Central memory CD8-positive, alpha-beta T cell (primary cell): ENCODE results near the gene CCDC12.

ENCODE experiments used
- ATAC-seq: fragments of 150-1000 bp; cut with Tn5 transposase; replicated peaks from 2 replicates; pipeline ENCODE4 v1.10.0; 2022; ENCODE audit warnings: mild to moderate bottlenecking, moderate FRiP score, moderate number of reproducible peaks; ENCODE audit not compliant: poor library complexity, severe bottlenecking; ENCODE audit errors: extremely low read depth
- DNase-seq, 2 donors: peaks; one replicate each; pipeline ENCODE4 v3.0.0; 2021; ENCODE audit warnings: low spot score in 2 of 2
- H3K27ac Mint-ChIP-seq: one replicate; pipeline ENCODE4 v1.8.0; 2022; ENCODE audit warnings: low read depth, mild to moderate bottlenecking, moderate library complexity, mixed read lengths
- H3K27me3 Mint-ChIP-seq: one replicate; pipeline ENCODE4 v1.8.0; 2022; ENCODE audit warnings: mixed read lengths
- H3K36me3 Mint-ChIP-seq: one replicate; pipeline ENCODE4 v1.8.0; 2022; ENCODE audit warnings: mild to moderate bottlenecking, moderate library complexity, mixed read lengths; ENCODE audit not compliant: insufficient read depth
- H3K4me1 Mint-ChIP-seq: one replicate; pipeline ENCODE4 v1.8.0; 2022; ENCODE audit warnings: mixed read lengths
- H3K4me3 Mint-ChIP-seq: one replicate; pipeline ENCODE4 v1.8.0; 2022; ENCODE audit warnings: mild to moderate bottlenecking, moderate library complexity, mixed read lengths
- H3K9me3 Mint-ChIP-seq: one replicate; pipeline ENCODE4 v1.8.0; 2022; ENCODE audit warnings: mixed read lengths

CCDC12 gene

DNA sequence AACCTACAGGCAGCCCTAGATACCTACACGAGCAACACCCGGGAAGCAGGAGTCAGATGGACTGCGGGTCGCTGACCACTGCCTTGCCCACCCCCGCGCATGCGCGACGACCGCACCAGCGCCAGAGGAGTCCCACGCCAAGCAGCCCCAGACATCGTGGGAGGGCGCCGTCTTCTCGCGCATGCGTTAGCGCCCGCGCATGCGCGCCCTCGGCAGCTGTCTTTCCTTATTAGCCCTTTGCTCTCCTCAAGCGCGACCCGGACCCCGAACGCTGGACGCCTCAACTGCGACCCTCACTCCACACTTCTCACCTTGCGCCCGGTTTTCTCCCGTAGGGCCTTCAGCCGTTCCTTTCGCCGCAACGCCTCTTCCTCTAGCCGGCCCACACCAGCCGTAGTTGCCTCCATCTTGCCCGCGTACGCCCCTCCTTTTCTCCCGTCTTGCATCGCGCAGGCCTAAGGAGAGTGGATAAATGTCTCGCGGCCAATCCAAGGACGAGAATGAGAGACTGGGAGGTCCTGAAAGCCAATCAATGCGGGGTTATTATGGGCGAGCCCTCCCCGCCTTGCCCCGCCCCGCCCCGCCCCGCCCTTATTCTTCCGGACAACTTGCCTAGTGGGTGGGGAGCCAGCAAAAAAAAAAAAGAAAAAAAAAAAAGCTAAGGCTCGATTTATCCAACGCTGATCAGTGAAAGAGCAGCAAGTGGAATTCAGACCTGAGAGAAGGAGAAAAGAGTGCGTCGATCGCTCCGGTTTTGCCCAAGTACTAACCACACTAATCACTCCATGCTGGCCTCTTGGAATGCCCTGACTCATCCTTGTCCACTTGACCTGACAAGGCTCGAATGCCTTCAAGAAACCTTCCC, at the start of gene CCDC12:
CCDC12 (minus strand) TSS at position 420 of the 865 bp plus-strand sequence; CDS start at position 407, 13 bp downstream.
- Mint-ChIP-seq H3K4me3 (peak within 1 kb of the TSS; percentile 89), H3K36me3 (peaks cover 30% of the 10 kb centered on the region), H3K9me3 (no peaks in the 10 kb centered on the region), H3K27me3 (no peaks in the 10 kb centered on the region), H3K4me1 (peaks cover 61% of the 10 kb centered on the region), H3K27ac (peak within 1 kb of the TSS; percentile 97)
- ATAC-seq, result peak; percentile 79
- peak; percentile 78 to 92 for DNase-seq

DNA sequence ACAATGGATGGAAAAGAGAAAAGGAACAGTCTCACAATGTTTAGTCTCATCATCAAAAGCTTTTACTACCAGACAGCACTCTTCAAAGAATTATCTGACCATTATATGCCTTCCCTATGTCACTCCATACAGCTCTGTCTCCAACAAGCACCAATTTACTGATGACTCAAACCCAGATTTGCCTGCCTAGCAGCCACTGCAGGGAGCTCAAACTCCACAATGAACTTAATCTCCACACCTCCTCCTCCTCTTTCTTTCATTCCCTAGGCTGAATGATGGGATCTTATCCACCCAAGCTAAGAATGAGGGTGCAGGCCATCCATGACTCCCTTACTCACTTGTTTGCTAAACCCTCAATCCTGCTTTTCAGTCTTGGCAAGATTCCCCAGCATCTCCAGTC, 48.4 kb upstream of the CCDC12 start:
- H3K27ac Mint-ChIP-seq, result peak overlapping the region; percentile 3
- no peaks in the 10 kb centered on the region for H3K9me3 Mint-ChIP-seq
- H3K27me3 Mint-ChIP-seq, result no peaks in the 10 kb centered on the region
- DNase-seq, result no peak
- peaks cover 18% of the 10 kb centered on the region for H3K36me3 Mint-ChIP-seq
- no peak for ATAC-seq
- peaks cover 28% of the 10 kb centered on the region for H3K4me1 Mint-ChIP-seq
- H3K4me3 Mint-ChIP-seq, result no peak overlapping the region

DNA sequence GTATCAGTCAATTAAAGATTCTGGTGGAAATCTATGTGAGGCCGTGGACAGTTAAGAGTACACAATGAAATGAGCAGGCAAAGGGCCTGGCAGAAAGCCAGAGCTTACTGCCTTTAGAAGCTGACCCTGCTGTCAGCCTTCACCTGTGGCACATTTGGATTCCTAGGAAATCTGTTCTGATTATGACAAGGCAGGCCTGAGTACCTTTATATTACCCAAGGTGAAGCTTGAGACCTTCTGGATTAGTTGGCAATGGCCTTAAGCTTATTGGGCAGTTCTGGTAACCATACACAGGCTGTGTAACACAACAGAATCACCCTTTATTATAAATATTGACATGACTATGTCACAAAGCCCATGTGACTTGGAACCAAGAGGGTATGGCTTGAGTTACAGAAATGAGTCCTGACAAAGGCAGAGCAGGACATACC, 46.1 kb upstream of the CCDC12 start:
- H3K27me3 Mint-ChIP-seq, result no peaks in the 10 kb centered on the region
- DNase-seq (no peak), ATAC-seq (no peak)
- no peaks in the 10 kb centered on the region for H3K9me3 Mint-ChIP-seq
- no peak overlapping the region for H3K27ac Mint-ChIP-seq
- H3K4me3 Mint-ChIP-seq, result no peak overlapping the region
- peaks cover 49% of the 10 kb centered on the region for H3K4me1 Mint-ChIP-seq
- H3K36me3 Mint-ChIP-seq, result peaks cover 7% of the 10 kb centered on the region

DNA sequence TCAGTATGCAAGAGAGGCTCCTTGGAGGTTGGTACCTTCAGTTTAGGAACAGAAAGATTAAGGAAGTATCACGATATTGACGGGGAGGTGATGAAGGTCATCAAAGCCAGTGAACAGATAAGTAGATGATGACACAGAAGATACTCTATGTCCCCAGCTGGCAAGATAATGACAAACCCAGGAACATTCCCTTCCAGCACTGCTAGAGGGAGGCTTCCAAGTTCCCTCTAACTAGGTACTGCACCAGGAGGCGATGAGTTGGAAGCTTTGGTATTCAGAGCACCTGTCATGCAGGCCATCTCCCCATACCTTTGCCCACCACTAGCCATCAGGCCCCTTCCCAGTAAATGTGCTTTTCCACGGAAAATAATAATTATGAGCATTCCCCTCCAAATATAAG, 43.8 kb upstream of the CCDC12 start:
- no peak for ATAC-seq
- no peaks in the 10 kb centered on the region for H3K27me3 Mint-ChIP-seq
- peaks cover 53% of the 10 kb centered on the region for H3K4me1 Mint-ChIP-seq

DNA sequence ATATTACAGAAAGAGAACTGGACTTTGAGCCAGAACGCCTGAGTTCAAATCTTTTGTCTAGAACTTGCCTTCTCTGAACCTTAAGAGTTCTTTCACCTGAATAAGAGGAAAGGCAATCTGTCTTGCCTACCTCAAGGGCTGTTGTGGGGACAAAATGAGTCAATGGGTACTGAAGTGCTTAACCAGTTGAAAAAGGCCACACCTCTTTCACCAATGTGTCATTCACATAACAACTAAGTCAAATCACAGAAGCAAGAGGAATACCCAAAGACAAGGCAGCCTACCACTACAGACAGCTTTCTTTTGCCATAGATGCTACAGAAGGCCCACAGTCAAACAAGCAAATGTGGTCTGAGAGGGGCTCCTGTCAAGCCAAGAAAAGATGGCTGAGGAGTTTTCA, 42.7 kb upstream of the CCDC12 start:
- Mint-ChIP-seq H3K27ac (peak overlapping the region; percentile 73), H3K4me3 (no peak overlapping the region), H3K9me3 (no peaks in the 10 kb centered on the region), H3K27me3 (no peaks in the 10 kb centered on the region), H3K36me3 (peaks cover 22% of the 10 kb centered on the region), H3K4me1 (peaks cover 46% of the 10 kb centered on the region)
- ATAC-seq (no peak), DNase-seq (no peak)

More for the DNA sequence above, 43.8 kb upstream of the CCDC12 start:
- H3K4me3 Mint-ChIP-seq, result no peak overlapping the region
- no peaks in the 10 kb centered on the region for H3K9me3 Mint-ChIP-seq
- no peak for DNase-seq
- H3K36me3 Mint-ChIP-seq, result peaks cover 21% of the 10 kb centered on the region
- H3K27ac Mint-ChIP-seq, result peak overlapping the region; percentile 80

DNA sequence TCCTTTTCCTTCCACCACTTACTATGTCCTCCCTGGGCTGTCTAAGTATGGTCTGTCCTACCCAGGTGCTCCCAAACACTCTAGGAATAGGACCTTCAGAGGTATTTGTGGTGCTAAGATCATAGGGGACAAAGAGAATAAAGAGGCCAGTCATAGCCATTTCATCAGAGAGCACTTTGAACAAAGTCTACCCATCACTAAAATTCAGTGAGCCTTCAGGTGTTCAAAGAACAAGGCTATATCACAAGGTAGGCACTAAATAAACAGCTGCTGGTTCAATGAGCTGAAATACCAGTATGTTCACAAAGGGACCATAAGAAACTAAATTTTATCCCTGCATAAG, 41.7 kb upstream of the CCDC12 start:
- no peak for DNase-seq
- peaks cover 46% of the 10 kb centered on the region for H3K4me1 Mint-ChIP-seq
- H3K36me3 Mint-ChIP-seq, result peaks cover 28% of the 10 kb centered on the region
- no peaks in the 10 kb centered on the region for H3K27me3 Mint-ChIP-seq
- no peak for ATAC-seq
- no peak overlapping the region for H3K4me3 Mint-ChIP-seq
- no peaks in the 10 kb centered on the region for H3K9me3 Mint-ChIP-seq
- H3K27ac Mint-ChIP-seq, result peak overlapping the region; percentile 73

DNA sequence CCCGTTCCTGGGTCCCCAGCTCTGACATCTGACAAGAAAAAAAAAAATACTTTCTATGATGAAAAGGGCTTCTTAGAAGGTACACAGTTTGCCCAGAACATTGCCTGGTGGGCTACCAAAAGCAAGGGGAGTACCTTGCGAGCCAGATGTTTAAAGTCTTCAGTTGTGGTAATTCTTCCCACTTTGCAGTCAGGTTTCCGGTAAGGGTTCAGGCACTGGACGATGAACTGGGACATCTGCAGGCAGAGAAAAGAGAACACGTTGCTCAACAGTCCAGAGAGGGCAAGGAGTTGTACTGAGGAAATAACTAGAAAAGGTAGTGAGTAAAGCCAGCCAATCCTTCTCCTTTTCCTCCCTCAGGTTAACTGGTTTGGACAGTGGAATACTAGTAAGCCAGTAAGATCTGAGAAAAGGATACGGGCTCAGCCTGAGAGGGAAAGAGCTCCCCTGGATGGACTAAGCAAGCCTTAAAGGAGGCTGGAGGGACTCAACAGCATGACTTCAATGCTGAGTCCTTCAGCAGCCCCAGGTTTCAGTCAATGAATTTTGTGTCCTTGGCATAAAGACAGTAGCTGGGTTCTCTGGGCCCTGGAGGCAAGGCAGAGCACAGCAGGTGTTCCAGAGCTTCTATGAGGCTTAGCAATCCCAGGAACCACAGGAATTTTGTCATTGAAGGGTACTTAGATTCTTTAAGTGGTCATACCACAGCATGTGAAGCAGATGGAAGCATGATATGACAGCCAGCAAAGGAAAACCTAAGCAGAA, 41.1 kb upstream of the CCDC12 start:
- peaks cover 46% of the 10 kb centered on the region for H3K4me1 Mint-ChIP-seq
- DNase-seq, result no peak
- ATAC-seq, result no peak
- no peak overlapping the region for H3K4me3 Mint-ChIP-seq
- H3K27me3 Mint-ChIP-seq, result no peaks in the 10 kb centered on the region
- H3K27ac Mint-ChIP-seq, result peak overlapping the region; percentile 73
- peaks cover 30% of the 10 kb centered on the region for H3K36me3 Mint-ChIP-seq
- H3K9me3 Mint-ChIP-seq, result no peaks in the 10 kb centered on the region

DNA sequence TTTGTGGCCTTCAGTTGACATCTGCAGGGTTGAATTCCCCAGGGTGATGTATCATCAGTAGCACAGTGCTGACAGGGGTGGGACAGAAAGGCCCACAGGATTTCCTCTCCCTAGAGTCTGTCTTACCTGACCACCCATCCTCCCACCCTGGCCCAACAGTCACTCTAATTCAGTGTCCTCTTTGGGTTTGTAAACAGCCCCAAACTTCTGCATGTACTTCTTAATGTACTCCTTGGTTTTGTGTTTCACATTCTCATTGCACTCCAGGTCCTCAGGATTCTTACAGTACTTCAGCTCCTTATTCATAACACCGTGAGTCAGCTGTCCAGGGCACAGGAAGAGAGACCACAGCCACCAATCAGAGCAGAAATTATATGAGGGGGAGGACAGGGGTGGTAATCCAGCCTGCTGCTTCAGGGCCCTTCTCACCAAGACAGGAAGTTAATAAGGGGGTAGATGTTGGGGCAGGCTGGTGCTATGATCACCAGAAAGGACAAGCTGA, 40.4 kb upstream of the CCDC12 start:
- Mint-ChIP-seq H3K9me3 (no peaks in the 10 kb centered on the region), H3K4me3 (no peak overlapping the region), H3K36me3 (peaks cover 30% of the 10 kb centered on the region), H3K4me1 (peaks cover 46% of the 10 kb centered on the region), H3K27ac (peak overlapping the region; percentile 73), H3K27me3 (no peaks in the 10 kb centered on the region)
- DNase-seq (peak in 1 of 2 donors; percentile 32), ATAC-seq (peak; percentile 82)

DNA sequence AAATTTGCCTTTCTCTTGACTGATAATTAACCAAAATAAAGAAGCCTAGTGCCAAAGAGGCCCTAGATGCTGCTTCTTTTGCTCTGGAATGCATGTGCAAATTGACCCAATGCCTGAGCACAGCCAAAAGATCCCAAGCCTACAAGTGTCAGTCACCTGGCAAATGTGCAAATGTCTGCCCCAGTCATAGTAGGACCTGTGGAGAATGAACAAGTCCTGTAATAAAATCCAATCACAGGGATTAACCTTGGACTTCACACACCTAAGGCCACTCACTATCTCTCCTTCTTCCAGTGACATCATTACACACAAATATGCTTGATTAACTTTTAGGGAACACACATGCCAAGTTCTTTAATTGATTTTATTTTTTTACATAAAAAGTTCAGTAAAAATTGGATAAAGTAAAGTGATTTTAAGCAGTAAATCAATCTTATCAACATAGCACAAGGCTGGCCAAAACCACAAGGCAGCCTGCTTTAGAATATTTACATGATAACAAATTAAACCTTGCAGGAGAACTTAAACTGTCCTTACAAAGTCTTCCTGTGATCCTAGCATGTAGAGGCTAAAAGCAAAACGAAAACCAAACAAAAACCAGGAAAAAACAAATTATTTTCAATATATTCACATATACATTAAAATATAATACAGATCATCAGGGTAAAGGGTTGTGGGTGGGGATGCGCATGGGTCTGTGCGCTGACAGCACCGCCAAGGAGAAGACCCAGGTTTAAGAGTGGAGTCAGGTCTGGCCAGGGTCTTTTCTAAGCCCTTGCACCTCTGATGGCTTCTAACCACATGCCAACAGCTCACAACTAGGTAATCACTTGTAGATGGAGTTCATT, 39.8 kb upstream of the CCDC12 start:
- Mint-ChIP-seq H3K4me3 (no peak overlapping the region), H3K36me3 (peaks cover 32% of the 10 kb centered on the region), H3K4me1 (peaks cover 46% of the 10 kb centered on the region), H3K9me3 (no peaks in the 10 kb centered on the region), H3K27me3 (no peaks in the 10 kb centered on the region), H3K27ac (peak overlapping the region; percentile 73)
- ATAC-seq (no peak), DNase-seq (no peak)

DNA sequence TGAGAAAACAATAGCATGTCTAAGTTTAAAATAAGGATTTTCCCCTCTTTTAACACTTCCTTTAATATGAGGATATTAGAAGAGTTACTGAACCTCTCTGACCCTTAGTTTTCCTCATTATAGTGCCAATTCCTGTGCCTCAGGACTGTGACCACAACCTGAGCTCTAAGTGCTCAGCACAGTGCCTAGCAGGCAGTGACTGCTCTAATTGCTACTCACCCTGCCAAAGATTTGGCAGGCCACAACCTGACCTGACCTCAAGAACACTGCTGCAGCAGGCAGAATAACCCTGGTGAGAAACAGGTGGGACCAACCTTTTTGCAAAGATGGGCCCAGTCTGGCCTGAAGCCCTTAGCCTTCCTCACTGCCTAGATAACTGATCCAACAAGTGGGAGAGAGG, 38.6 kb upstream of the CCDC12 start:
- Mint-ChIP-seq H3K4me3 (no peak overlapping the region), H3K36me3 (peaks cover 40% of the 10 kb centered on the region), H3K9me3 (no peaks in the 10 kb centered on the region), H3K4me1 (peaks cover 48% of the 10 kb centered on the region), H3K27ac (no peak overlapping the region), H3K27me3 (no peaks in the 10 kb centered on the region)
- no peak for DNase-seq
- no peak for ATAC-seq

DNA sequence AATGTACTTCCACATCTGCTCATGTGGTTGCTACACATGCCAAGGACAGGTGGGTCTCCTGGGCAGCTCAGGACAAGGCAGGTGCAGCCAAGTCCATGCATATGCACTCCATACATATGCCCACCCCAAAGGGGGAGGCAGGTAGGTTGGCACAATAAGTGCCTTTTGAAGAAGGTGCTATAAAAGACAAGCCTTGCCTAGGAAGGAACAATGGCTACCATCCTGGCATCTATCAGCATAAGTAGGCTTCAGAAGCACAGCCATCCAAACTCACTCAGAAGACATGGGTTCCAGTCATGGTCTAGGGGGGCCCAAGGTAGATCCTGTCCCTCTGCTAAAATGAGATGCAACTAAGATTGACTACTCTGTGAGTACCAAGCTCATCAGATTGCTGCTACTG, 37.5 kb upstream of the CCDC12 start:
- no peak for ATAC-seq
- no peaks in the 10 kb centered on the region for H3K27me3 Mint-ChIP-seq
- H3K36me3 Mint-ChIP-seq, result peaks cover 48% of the 10 kb centered on the region
- no peak for DNase-seq
- H3K9me3 Mint-ChIP-seq, result no peaks in the 10 kb centered on the region
- peaks cover 38% of the 10 kb centered on the region for H3K4me1 Mint-ChIP-seq
- peak overlapping the region; percentile 35 for H3K27ac Mint-ChIP-seq
- no peak overlapping the region for H3K4me3 Mint-ChIP-seq

DNA sequence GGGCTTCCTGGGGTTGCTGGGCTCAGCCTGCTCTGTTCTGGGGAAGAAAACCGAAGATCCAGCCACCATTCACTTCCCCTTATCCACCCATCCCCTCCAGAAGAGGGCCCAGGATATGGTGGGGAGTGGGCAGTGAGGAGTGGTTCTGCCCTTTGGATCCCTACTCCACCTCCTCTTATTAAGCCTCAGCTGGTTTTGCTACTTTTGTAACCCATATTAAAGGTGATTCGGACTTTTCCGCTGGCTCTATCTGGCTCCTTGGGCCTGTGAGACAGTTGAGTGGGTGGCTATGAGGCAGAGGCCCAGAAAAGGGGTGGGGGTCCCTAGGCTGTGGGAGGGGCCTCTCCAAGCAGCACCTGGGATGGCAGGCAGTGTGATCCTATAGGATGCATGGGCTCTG, 36.7 kb upstream of the CCDC12 start:
- Mint-ChIP-seq H3K27ac (peak overlapping the region; percentile 35), H3K4me1 (peaks cover 30% of the 10 kb centered on the region)

More for the DNA sequence above, 36.7 kb upstream of the CCDC12 start:
- no peak overlapping the region for H3K4me3 Mint-ChIP-seq
- H3K9me3 Mint-ChIP-seq, result no peaks in the 10 kb centered on the region
- no peaks in the 10 kb centered on the region for H3K27me3 Mint-ChIP-seq
- DNase-seq (no peak), ATAC-seq (no peak)
- peaks cover 48% of the 10 kb centered on the region for H3K36me3 Mint-ChIP-seq
